DMS153 (cell line): ENCODE results near the gene SH3TC1.

ENCODE experiments used
- DNase-seq: peaks from one replicate; lab custom pipeline; 2025; lab: John Stamatoyannopoulos, UW

The SH3TC1 gene

DNA sequence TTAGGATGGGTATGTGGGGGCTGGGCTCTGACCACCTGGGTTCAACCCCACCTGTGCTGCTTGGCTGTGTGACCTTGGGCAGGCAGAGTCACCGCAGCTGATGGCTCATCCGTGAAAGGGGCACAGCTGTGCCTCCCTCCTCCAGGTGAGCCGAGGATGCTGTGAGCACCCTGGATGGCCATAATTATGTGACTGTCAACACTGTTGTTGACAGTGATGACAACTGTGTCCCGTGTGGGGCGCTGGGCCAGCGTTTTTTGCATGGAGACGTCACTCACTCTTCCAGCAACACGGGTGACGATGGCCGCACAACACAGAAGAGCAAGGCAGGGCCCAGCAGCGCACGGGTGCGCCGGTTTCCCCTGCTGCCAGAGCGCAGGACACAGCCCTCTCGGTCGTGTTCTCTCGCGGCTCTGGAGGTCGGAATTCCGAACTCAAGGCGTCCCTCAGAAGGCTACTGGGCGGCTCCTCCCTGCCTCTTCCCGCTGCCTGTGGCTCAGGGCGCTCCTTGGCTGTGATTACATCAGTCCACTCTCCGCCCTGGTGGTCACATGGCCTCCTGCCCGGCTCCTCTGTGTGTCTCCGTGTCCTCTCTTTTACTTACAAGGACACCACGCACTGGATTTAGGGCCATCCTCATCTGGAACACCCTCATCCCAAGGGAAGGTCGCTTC lies 1.3 kb downstream of the SH3TC1 start:
- no peak for DNase-seq

DNA sequence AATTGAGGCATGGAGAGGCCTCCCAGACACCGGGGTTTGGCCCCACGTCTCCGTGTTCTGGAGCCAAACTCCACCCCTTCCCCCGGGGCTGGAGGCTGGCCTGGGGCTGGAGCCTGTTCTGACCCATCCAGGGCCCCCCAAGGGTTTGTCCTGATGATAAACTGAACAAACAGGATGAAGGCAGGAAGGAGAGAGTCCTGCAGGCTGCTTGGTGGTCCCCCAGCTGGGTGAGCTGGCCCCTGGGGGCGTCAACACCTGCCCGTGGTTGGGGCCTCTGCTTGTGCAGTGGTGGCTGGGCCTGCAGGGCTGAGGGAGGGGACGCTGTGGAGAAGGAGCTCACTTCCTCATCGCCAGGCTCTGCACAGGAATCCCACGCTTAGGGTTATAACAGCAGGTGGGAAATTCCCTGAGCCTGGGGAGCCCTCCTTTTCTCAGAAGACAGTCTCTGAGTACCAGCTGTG lies 2.3 kb downstream of the SH3TC1 start:
- DNase-seq, result no peak

DNA sequence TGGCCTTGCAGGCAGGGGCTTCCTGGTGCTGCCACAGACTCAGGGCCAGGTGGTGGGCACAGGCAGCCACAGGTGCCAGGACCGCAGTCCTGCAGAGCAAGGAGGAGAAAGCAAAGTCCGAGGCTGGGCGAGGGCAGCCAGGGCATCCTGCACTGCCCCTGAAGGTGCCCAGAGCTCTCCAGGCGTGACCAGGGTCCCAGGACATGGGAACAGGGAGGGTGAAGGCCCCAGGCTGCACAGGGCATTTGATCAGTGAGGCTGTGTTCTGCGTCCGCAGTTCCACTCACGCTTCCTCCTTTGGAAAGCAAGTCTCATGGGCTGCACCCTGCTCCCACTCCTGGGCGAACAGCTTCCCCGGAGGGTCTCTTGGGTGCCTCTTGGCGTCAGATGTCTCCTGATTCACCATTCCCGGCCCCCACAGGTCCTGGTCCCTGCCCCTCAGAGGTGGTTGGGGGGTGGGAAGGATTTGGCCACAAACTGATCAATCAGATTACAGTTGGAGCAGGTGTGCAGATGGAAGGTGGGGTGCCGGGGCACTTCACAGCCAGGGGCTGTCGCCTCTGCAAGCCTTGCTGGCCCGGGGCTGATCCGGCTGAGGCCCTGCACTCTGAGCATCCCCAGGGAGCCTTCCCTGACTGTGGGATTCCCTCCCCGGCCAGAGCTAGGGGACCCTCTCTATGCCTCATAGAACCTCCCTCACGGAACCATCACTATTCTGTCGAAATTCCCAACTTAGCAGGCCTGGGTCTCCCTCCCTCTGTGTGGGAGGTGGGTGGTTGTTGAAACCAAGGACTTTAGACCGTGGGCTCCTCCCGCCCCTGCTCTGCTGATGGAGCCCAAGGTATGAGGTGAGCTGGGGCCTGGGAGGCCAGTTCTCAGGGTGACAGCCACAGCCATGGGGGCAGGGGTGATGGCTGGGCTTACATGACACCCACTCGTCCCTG lies 3.3 kb downstream of the SH3TC1 start:
- DNase-seq, result no peak

DNA sequence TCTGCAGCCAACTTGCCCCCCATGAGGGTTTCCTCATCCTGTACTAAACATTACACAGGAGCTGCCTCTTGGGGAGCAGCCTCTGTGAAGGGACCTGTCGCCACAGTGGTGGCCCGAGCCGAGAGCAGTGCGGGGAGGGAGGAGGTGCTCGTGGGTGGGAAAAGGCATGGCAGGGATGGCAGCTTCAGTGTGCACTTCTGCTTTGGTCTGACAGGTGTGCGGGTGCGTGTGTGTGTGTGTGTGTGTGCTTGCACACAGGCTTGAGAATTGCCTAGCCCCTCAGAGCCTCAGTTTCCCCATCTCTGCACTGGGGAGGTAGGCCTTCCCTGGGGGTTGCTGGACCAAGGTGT lies 3.9 kb downstream of the SH3TC1 start:
- DNase-seq, result no peak

DNA sequence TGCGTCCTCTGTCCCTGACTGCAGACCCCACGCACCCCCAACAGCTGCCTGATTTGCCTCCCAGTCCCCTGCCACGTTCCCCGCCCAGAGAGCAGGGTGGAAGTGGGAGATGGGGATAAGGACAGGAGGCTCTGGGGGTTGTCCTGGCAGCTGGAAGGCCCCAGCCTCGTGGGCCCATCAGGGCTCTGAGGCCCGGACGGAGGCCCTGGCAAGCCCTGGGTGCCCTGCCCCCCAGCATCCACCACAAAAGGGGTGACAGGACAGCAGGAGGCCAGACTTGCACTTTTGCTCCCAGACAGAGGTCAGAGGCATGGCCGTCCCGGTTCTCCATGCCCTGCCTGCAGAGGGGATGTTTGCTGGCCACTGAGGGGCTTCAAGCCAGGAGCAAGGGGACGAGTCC lies 4.7 kb downstream of the SH3TC1 start:
- DNase-seq, result no peak

DNA sequence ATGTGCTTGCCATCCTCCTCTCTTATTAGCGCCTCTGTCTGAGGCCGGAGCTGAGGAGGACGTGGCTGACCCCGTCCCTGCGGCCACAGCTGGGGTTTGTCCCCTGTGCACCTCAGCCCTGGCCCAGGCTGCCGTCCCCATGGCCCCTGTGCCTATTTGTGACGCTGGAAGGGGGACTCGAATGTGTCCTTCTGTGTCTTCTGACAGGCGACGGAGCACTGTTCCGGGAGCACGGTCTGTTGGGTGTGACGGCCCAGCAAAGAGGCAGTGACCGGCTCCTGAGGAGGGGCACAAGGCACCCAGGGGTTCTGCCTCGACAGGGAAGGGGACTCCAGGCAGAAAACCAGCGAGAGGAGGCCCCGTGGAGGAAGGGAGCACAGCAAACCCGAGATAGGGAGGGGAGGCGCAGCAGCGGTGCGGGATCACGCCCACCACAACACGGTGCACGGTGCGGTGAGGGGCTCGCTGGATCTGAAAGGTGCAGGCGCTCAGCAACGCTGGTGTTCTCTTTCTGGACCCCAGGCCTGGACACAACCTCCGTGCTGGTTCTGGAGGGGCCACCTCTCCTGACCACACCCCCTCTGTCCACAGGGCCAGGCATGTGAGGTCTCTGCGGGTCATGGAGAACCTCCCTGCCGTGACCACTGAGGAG lies 5.6 kb downstream of the SH3TC1 start:
- DNase-seq, result no peak

DNA sequence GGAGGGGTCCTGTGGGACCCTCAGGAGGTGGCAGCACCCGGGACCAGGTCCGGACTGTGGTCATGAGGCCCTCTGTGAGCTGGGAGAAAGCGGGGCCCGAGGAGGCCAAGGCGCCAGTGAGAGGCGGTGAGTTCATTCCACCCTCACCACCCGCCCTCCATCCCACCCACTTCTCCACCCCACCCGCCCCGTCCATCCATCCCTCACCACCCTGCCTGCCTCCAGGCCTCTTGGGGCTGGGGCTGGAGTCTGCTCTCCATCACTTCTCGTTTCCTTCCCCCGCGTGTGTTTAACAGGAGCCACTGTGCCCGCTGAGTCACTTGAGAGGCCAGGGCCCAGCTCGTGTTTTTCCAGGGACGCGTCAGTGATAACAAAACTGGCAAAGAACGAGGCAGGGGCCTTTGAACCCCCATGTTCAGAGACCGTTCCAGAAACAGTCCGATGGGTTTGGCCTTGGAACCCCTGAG lies 6.2 kb downstream of the SH3TC1 start:
- DNase-seq, result no peak

DNA sequence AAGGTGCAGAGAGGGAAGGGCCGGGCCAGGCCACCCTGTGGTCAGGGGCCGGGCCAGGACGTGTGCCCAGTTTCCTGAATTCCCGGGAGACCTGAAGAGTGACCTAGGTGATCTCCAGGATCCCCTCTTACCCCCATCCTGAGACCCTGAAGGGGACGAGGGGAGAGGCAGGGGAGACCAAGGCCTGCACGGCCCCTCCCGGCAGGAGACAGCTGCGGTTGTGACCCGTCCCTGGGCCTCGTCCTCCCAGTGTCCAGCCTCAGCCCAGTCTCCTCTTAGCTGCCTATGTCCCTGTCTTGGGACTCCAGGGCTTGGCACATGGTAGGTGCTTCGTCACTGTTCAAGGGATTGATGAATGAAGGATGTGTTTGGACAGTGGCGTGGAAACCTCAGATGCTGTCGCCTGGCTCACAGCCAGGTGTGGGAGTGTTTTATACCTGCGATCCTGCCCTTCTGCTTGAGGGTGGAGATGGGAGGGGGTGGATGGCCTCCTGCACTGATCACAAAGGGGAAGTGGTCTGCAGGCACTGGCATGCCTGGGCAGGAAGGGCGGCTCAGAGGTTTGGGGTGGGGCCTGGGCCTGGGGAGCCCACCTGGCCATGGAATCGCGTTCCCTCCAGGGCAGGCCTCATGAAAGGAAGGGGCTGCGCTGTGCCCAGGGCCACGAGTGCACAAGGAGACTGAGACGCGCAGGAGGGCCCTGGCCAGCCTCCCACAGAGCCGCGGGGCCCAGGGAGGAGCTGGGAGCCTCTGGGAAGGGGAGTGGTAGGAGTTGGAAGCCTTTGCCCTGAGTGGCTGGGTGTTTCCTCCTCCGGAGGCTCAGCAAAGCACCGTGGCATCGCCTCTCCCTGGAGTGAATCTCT lies 6.9 kb downstream of the SH3TC1 start:
- DNase-seq, result peak; percentile 43

DNA sequence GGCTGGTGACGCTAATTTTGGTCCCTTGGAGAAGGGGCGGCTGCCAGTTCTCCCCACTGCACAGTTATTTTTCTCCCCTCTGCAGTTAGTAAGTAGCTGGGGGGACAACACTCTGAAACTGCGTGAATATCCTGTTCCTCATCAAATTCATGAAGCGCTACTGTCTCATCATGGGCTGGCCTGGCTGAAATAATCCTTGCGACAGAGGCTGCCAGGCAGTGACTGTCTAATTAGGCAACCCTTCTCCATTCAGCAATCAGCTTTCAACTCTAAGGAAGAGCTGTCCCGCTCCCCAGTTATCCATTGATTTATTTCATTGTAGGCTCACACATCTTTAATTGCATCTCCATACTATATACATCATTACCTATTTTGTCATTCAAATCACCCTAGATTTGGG lies 8.2 kb downstream of the SH3TC1 start:
- DNase-seq, result no peak

DNA sequence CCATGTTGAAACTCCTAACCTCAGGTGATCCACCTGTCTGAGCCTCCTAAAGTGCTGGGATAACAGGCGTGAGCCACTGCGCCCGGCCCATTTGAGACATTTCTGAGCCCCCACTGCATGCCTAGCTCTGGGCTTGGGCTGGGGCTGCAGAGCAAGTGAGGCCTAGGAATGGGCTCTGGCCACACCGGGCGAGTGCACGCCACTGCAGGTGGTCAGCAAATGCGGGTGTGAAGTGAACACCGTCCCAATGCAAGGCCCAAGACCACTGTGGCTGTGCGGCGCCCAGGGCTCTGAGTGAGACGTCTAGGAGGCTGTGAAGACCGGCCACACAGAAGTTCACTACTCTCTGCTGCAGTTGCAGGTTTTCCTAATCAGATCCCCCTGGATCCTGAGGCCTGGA lies 9.5 kb downstream of the SH3TC1 start:
- no peak for DNase-seq

DNA sequence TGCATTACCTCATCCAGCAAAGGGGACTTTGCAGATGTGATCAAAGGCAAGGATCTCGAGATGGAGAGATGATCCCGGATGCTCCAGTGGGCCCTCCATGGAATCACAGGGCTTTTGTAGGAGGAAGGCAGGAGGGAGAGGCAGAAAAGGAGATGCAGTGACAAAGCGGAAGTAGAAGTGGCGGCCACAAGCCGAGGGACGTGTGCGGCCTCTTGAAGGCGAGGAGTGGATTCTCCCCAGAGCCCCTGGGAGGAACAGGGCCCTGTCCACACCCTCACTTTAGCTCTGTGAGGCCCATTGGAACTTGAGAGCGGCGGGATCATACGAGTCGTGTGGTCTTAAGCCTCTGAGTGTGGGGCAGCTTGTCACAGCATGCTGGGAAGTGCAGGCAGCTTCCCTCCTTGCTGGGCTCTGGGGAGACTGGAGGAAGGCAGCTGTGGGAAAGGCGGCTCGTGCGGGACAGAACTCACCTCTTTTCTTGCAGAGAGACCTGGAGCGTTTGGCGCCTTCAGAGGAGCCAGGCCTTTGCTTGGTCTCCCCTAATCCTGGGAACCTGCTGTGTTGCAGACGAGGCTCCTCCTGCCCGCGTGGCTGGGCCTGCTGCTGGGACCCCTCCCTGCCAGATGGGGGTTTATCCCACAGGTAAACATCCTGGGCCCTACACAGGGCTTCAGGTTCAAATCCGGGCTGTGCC lies 10.2 kb downstream of the SH3TC1 start:
- no peak for DNase-seq

DNA sequence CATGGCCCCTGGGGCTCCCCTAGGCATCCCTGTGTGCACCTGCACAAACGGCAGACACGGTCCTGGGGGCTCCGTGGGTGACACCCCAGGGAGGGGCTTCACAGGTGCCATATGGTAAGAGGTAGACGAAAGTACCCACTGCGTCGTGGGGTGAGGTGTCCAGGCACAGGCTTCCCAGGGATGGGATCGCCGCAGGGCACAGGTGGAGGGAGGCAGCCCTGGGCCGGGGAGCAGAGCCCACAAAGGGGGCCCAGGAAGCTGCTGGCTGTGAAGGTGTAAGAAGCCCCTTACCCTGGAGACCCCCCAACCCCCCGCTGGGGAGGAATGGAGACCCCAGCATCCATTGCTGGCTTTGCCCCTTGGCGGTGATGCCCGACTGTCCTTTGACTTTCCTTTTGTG lies 10.9 kb downstream of the SH3TC1 start:
- DNase-seq, result no peak

DNA sequence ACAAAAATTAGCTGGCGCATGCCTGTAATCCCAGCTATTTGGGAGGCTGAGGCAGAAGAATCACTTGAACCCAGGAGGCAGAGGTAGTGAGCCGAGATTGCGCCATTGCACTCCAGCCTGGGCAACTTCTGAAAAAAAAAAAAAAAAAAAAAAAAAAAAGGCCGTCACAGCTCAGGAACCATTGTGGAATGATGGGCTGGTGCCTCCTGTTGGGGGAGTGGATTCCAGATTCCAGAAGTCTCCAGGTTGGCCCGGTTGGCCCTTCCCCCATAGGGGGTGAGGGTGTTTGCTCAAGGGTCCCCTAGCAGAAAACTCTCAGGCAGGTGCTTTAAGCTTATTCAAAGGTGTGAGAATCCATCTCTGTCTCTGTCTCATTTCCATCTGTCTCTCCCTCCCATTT lies 11.5 kb downstream of the SH3TC1 start:
- no peak for DNase-seq

DNA sequence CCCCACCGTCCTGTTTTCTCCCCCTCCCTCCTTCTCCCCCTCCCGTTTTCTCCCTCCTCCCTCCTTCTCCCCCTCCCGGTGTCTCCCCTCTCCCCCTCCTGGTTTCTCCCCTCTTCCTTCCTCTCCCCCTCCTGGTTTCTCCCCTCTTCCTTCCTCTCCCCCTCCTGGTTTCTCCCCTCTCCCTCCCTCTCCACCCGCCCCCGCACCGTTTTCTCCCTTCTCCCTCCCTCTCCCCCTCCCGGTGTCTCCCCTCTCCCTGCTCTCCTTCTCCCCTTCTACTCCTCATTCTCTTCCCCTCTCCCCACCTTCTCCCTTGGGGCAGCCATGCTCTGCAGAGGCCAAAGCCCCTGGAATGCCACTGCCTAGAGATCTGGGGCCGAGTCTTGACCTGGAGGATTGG lies 12.2 kb downstream of the SH3TC1 start:
- DNase-seq, result no peak

DNA sequence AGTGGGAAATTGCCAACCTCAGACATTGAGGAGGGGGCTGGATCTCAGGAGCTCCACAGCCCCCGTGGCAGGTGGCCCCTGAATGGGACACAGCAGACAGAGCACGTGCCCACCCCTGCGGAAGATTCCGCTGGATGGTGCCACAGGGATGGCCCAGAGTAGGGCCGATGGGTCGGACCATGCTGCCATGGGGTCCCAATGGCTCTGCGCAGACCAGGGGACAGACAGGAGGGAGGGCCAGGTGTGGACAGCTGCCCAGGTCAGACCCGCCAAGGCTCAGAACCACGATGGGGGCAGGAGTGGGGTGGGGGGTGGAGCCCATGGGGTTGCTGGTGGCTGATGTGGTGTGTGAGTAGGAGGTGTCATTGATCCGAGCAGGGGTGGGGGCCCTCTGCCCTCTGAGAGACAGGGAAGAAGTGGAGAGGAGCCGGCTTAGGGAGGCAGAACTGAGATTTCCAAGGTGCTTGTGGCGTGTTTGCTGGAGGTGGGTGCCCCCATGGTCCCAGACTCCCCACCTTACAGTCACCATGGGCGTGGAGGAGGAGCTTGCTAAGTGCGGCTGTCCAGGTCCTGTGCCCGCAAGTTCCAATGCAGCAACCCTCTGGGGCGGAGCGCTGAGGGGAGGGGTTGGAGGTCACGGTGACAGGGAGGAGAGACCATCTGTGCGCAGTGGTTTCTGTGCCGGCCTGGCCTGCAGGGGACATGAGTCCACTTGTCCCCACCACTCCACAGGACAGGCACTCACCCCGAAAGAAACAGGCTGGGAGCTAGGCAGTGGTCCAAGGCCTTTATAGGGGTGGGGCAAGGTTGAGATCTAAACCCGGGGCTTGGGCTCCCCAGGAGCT lies 12.9 kb downstream of the SH3TC1 start:
- no peak for DNase-seq

DNA sequence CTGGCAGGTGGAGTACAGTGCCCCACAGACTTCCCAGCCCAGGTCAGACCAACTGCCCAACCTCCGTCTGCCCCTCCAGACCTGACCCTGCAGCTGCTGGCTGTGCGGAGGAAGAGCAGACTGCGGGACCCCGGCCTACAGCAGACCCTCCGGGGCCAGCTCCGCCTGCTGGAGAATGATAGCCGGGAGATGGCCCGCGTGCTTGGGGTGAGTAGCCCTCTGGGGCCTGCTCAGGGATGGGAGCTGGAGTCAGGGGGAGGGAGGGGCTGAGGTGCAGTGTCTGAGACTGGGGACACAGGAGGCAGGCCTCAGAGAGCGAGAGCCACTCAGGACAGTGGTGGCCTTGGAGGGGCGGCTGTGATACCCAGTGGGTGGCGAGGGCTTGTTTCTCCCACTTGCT lies 13.5 kb downstream of the SH3TC1 start:
- no peak for DNase-seq

DNA sequence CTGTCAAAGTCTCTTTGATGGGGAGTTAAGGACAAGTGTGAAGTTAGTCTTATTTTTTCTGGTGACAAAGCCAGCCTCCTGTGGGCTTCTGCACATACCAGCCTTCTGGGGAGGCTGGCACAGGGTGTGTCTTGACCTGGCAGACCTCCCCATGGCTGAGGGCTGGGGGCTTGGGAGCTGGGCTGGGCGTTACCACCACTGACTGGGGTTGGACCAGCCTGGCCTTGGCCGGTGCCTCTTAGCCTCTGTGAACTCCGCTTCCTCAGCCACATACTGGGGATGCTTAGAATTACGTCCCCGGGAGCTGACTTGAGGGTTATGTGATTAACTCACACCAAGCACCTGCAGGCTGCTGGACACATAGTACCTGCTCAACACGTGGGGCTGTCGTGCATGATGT lies 14.0 kb downstream of the SH3TC1 start:
- DNase-seq, result no peak

DNA sequence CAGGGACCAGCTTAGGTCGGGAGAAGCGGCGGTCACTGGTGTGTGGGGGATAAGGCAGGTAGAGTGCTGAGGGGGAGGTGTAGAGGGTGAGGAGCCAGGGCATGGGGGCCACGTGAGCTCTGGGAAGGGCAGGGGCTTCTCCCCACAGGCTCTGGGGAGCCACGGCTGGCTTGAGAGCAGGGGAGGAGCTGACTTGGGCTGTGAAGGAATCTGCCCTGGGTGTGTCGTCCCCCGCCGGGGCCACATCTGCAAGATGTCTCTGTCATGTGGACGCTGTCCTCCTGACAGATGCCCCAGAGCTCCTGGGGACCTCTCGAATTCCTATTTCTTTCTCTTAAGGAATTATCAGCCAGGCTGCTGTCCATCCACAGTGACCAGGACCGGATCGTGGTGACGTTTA lies 15.0 kb downstream of the SH3TC1 start:
- no peak for DNase-seq

DNA sequence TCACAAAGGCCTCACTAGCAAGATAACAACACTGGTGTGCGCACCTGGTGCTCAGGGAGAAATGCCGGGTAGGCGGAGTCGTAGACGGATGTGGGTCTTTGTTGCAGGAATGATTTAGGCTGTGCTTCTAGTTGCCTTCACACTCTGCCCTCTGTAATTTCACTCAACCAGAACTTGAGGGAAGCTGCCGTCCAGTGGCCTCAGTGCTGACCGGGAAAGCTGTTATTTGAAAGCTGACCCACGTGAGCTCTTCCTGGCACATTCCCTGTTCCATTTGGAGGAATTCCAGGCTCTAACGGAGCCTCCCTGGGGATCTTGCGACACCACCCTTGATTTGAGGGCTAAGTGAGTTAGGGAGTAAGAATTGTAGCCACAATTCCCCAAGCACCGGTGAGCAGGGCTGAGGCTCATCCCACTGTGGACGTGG lies 15.9 kb downstream of the SH3TC1 start:
- DNase-seq, result no peak
